ENCODE results near the gene OTUB1. TPM values are rescaled to one million over a fixed set of nuclear protein-coding genes. Genes with fewer than 3 reads are reported as not detected.

OTUB1 gene
- total and polyA plus RNA-seq, 9 of the 15 experiments (the other 6 are each of a cell fraction or from before 2014, with no cell fraction given) = 29.5 to 134 (median 66.1) TPM

DNA sequence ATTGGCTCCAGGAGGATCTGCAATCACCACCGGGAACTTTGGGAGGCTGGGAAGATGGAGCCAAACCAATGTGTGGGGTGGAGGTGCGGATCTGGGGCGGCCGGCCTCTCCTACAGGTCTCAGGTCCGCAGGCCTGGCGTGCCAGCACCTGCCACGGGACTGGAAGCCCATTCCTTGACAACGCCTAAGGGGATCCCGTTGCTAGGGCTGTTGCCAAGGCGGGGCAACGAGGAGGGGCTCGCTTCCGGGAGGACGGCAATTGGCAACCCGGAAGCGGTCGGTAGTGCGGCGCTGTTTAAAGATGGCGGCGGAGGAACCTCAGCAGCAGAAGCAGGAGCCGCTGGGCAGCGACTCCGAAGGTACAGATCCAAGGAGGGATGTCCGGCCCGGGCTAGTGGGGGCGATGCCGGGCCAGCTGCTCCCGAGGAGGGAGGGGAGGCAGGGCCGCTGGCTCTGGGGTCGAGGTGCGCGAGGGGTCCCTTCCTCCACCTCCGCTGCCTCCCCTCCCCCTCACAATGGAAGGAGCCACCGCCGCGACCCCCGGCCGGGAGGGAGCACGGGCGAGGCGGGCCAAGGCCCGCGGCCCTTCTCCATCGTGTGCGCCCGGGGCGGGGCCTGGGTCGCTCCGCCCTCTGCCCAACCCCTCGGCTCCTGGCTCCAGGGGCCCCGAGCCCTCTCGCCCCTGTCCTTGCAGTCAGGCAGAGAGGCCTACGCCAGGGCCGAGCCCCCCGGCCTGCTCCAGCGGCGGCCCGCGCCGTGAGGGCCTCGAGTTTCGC is at the start of gene OTUB1 (continued):
- TF ChIP-seq, protein P1, sequence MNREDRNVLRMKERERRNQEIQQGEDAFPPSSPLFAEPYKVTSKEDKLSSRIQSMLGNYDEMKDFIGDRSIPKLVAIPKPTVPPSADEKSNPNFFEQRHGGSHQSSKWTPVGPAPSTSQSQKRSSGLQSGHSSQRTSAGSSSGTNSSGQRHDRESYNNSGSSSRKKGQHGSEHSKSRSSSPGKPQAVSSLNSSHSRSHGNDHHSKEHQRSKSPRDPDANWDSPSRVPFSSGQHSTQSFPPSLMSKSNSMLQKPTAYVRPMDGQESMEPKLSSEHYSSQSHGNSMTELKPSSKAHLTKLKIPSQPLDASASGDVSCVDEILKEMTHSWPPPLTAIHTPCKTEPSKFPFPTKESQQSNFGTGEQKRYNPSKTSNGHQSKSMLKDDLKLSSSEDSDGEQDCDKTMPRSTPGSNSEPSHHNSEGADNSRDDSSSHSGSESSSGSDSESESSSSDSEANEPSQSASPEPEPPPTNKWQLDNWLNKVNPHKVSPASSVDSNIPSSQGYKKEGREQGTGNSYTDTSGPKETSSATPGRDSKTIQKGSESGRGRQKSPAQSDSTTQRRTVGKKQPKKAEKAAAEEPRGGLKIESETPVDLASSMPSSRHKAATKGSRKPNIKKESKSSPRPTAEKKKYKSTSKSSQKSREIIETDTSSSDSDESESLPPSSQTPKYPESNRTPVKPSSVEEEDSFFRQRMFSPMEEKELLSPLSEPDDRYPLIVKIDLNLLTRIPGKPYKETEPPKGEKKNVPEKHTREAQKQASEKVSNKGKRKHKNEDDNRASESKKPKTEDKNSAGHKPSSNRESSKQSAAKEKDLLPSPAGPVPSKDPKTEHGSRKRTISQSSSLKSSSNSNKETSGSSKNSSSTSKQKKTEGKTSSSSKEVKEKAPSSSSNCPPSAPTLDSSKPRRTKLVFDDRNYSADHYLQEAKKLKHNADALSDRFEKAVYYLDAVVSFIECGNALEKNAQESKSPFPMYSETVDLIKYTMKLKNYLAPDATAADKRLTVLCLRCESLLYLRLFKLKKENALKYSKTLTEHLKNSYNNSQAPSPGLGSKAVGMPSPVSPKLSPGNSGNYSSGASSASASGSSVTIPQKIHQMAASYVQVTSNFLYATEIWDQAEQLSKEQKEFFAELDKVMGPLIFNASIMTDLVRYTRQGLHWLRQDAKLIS (CRISPR knock-in tag; IDR thresholded peaks at IDR 0.05) = no peak
- TF ChIP-seq BRD4 (IDR thresholded peaks at IDR 0.05) (no peak; the same call in 1 of the 2 replicates), SRSF1 (IDR thresholded peaks at IDR 0.05; ENCODE audit: low read depth, low read length) (no peak), KAT7 (CRISPR knock-in tag; IDR thresholded peaks at IDR 0.05; ENCODE audit: borderline replicate concordance) (no peak), BRCA1 (IDR thresholded peaks at IDR 0.05) (no peak), BRCA1 (CRISPR knock-in tag; IDR thresholded peaks at IDR 0.05) (no peak), XRCC3 (IDR thresholded peaks at IDR 0.05) (no peak), RBM14 (IDR thresholded peaks at IDR 0.05; ENCODE audit: borderline replicate concordance, insufficient read depth, low read depth, low read length) (no peak), CREB1 (IDR thresholded peaks at IDR 0.05) (no peak; the same call in 1 of the 2 replicates), CREB1 (CRISPR knock-in tag; IDR thresholded peaks at IDR 0.05) (no peak; the same call in 1 of the 2 replicates), ZNF766 (CRISPR knock-in tag; conservative IDR thresholded peaks at IDR 0.05) (no peak), NR2C2 (CRISPR knock-in tag; IDR thresholded peaks at IDR 0.05) (peak; percentile 96), NR2C2 (tag; IDR thresholded peaks at IDR 0.05) (peak; percentile 99), TGIF2 (CRISPR knock-in tag; IDR thresholded peaks at IDR 0.05) (no peak), FOSL1 (tag; conservative IDR thresholded peaks at IDR 0.05) (no peak), ZC3H4 (CRISPR knock-in tag; IDR thresholded peaks at IDR 0.05; ENCODE audit: borderline replicate concordance) (no peak), ELF4 (CRISPR knock-in tag; IDR thresholded peaks at IDR 0.05) (peak; percentile 74), CHD2 (IDR thresholded peaks at IDR 0.05; ENCODE audit: low read depth, low read length) (no peak), HIVEP1 (CRISPR knock-in tag; IDR thresholded peaks at IDR 0.05) (no peak), SUPT5H (IDR thresholded peaks at IDR 0.05) (peak; percentile 95)
- TF ChIP-seq, protein P2, sequence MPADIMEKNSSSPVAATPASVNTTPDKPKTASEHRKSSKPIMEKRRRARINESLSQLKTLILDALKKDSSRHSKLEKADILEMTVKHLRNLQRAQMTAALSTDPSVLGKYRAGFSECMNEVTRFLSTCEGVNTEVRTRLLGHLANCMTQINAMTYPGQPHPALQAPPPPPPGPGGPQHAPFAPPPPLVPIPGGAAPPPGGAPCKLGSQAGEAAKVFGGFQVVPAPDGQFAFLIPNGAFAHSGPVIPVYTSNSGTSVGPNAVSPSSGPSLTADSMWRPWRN (IDR thresholded peaks at IDR 0.05; ENCODE audit: low read depth) = no peak
- TF ChIP-seq, protein P3, sequence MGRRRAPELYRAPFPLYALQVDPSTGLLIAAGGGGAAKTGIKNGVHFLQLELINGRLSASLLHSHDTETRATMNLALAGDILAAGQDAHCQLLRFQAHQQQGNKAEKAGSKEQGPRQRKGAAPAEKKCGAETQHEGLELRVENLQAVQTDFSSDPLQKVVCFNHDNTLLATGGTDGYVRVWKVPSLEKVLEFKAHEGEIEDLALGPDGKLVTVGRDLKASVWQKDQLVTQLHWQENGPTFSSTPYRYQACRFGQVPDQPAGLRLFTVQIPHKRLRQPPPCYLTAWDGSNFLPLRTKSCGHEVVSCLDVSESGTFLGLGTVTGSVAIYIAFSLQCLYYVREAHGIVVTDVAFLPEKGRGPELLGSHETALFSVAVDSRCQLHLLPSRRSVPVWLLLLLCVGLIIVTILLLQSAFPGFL (CRISPR knock-in tag; IDR thresholded peaks at IDR 0.05) = no peak
- TF ChIP-seq, protein P4, sequence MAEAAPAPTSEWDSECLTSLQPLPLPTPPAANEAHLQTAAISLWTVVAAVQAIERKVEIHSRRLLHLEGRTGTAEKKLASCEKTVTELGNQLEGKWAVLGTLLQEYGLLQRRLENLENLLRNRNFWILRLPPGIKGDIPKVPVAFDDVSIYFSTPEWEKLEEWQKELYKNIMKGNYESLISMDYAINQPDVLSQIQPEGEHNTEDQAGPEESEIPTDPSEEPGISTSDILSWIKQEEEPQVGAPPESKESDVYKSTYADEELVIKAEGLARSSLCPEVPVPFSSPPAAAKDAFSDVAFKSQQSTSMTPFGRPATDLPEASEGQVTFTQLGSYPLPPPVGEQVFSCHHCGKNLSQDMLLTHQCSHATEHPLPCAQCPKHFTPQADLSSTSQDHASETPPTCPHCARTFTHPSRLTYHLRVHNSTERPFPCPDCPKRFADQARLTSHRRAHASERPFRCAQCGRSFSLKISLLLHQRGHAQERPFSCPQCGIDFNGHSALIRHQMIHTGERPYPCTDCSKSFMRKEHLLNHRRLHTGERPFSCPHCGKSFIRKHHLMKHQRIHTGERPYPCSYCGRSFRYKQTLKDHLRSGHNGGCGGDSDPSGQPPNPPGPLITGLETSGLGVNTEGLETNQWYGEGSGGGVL (CRISPR knock-in tag; IDR thresholded peaks at IDR 0.05) = no peak

All from K562 (cell line).